ENCODE results near the gene VBP1. TPM values are rescaled to one million over a fixed set of nuclear protein-coding genes. Genes with fewer than 3 reads are reported as not detected.
"Not testable (repeated sequence)": the region's sequence is repeated elsewhere in the genome, so short reads cannot be mapped to it uniquely, and the experiment has no call there.

VBP1 gene
- total RNA-seq, 2 experiments from 2014 or later: 72.3 to 86.4 TPM

DNA sequence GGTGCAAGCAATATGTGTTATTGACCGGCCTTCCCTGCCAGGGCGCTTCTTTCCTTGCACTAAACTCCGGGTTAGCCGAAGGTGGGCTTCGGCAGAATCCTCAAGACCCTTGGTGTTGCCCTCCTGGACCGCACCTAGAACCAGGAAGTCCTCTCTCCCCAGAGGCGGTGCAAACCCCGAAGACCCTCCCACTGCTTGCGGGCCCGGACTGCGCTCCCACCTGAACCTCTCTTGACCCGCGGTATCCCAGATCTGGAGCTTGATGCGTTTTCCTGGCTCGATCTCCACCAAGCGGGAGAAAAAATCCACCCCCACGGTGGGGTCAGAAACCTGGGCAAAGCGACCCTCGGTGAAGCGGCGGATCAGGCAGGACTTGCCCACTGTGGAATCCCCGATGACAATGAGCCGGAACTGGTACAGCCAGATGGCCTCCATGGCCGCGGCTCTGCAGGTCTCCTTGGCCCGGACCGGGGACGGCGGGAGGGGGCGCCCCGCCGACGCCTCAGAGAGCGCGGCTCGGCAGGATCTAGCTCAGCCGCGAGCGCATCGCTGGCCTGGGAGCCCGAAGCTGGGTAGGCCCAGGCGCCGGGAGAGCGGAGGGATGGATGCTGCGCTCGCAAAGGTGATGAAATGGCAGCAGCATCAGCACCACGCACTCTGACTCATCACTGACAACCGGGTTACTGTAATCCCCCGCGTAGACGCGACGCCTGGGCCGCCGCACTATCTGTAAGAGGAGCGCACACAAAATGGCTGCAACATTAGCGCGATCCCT is 47.8 kb downstream of the VBP1 start, which contains the start of gene RAB39B:
Gene RAB39B (minus strand): TSS at position 638 of the 775 bp plus-strand sequence. CDS start 203 bp downstream, at position 435.
- intact Hi-C loops (cut with DNase I, micrococcal nuclease): loop anchor here (1.0 to 5.0 kb wide), 6 partner anchors 47 to 618 kb away; partner anchors contain the start of genes VAMP7 (in 2 of the 2), VBP1 (in 2 of the 2), BRCC3 (in 1 of the 2) and CMC4 (in 1 of the 2)
- peaks cover 21% of the 10 kb centered on the region for H3K4me1 Mint-ChIP-seq
- no peaks in the 10 kb centered on the region for H3K27me3 Mint-ChIP-seq
- ChIA-PET CTCF (interaction anchor here (0.6 kb wide), 1 partner anchor 177 kb away, joined by 3 read pairs; no protein-coding TSS in a partner anchor), POLR2A (no interaction called here)
- peak within 1 kb of the TSS; percentile 94 for H3K27ac Mint-ChIP-seq
- H3K4me3 Mint-ChIP-seq: peak within 1 kb of the TSS; percentile 89
- DNase-seq: peak; percentile 88
- no peaks in the 10 kb centered on the region for H3K9me3 Mint-ChIP-seq (ENCODE audit: low read depth)
- H3K36me3 Mint-ChIP-seq (ENCODE audit: low read depth): peaks cover 13% of the 10 kb centered on the region
- peak; percentile 90 for ATAC-seq

DNA sequence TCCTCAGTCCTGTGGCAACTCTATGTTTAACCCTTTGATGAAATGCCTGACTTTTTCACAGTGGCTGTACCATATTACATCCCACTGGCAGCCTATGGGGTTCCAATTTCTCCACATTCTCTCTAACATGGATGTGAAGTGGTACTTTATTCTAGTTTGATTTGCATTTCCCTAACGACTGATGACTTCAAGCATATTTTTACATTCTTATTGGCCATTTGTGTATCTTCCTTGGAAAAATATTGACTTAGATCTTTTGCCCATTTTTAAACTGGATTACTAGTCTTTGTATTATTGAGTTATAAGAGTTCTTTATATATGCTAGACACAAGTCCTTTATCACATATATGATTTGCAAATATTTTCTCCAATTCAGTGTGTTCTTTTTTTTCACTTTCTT is 50.2 kb downstream of the VBP1 start:
- peaks cover 16% of the 10 kb centered on the region for H3K4me1 Mint-ChIP-seq
- ATAC-seq: no peak
- intact Hi-C loops (cut with DNase I, micrococcal nuclease): no loop called here
- H3K27ac Mint-ChIP-seq: no peak overlapping the region
- DNase-seq: no peak
- no peak overlapping the region for H3K4me3 Mint-ChIP-seq
- ChIA-PET CTCF (no interaction called here), POLR2A (no interaction called here)
- H3K9me3 Mint-ChIP-seq (ENCODE audit: low read depth): peaks cover 1% of the 10 kb centered on the region
- H3K27me3 Mint-ChIP-seq: no peaks in the 10 kb centered on the region
- H3K36me3 Mint-ChIP-seq (ENCODE audit: low read depth): peaks cover 3% of the 10 kb centered on the region

DNA sequence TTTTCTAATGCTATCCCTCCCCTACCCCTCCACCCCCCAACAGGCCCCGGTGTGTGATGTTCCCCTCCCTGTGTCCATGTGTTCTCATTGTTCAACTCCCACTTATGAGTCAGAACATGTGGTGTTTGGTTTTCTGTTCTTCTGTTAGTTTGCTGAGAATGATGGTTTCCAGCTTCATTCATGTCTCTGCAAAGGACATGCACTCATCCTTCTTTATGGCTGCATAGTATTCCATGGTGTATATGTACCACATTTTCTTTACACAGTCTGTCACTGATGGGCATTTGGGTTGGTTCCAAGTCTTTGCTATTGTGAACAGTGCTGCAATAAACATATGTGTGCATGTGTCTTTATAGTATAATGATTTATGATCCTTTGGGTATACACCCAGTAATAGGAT is 51.7 kb downstream of the VBP1 start:
- ATAC-seq; H3K27me3 Mint-ChIP-seq; H3K27ac Mint-ChIP-seq; H3K36me3 Mint-ChIP-seq (ENCODE audit: low read depth); CTCF ChIA-PET; intact Hi-C loops (cut with DNase I, micrococcal nuclease); DNase-seq; POLR2A ChIA-PET; H3K4me1 Mint-ChIP-seq; H3K4me3 Mint-ChIP-seq; H3K9me3 Mint-ChIP-seq (ENCODE audit: low read depth): not testable (repeated sequence)

GRCh38 chrX:155270969-155271368 is 54.7 kb downstream of the VBP1 start:
- no peak for DNase-seq
- Mint-ChIP-seq H3K9me3 (ENCODE audit: low read depth) (peaks cover 4% of the 10 kb centered on the region), H3K36me3 (ENCODE audit: low read depth) (no peaks in the 10 kb centered on the region), H3K27me3 (no peaks in the 10 kb centered on the region), H3K4me1 (no peaks in the 10 kb centered on the region), H3K4me3 (no peak overlapping the region), H3K27ac (no peak overlapping the region)
- intact Hi-C loops (cut with DNase I, micrococcal nuclease): no loop called here
- ATAC-seq: no peak
- ChIA-PET POLR2A (no interaction called here), CTCF (interaction anchor here (0.7 kb wide), 1 partner anchor 23 kb away, joined by 4 read pairs; no protein-coding TSS in a partner anchor)

- Mint-ChIP-seq H3K27me3 (no peaks in the 10 kb centered on the region), H3K27ac (no peak overlapping the region), H3K36me3 (ENCODE audit: low read depth) (no peaks in the 10 kb centered on the region), H3K4me1 (peaks cover 5% of the 10 kb centered on the region), H3K4me3 (no peak overlapping the region), H3K9me3 (ENCODE audit: low read depth) (no peaks in the 10 kb centered on the region)
- DNase-seq (no peak), ATAC-seq (no peak)
- CTCF ChIA-PET: no interaction called here
- POLR2A ChIA-PET: interaction anchor here (0.6 kb wide), 1 partner anchor 10 kb away, joined by 3 read pairs; no protein-coding TSS in a partner anchor
- intact Hi-C loops (cut with DNase I, micrococcal nuclease): no loop called here
Observed at GRCh38 chrX:155279873-155280272, 63.6 kb downstream of the VBP1 start.

Other genes with a start within 250 kb of the VBP1 start
- 1 to 10 TPM; 5.4 to 6.3 TPM for gene F8, start 193.7 kb upstream of the VBP1 start, total RNA-seq
- gene FUNDC2, start 189.6 kb upstream of the VBP1 start, total RNA-seq: 10 to 100 TPM; 83.7 to 86.9 TPM
- 1 to 10 TPM; 3.8 to 7.6 TPM for gene CMC4, start 145.3 kb upstream of the VBP1 start, total RNA-seq
- 10 to 100 TPM in 1 of 2 experiments, 1 to 10 TPM in 1; 9.3 to 18.1 TPM for gene MTCP1, start 145.3 kb upstream of the VBP1 start, total RNA-seq
- gene BRCC3, start 145.0 kb upstream of the VBP1 start, total RNA-seq: 10 to 100 TPM; 28.1 to 30.3 TPM
- gene RAB39B, start 48.0 kb downstream of the VBP1 start, total RNA-seq: 10 to 100 TPM; 16.4 to 17.2 TPM
- gene CLIC2, start 118.2 kb downstream of the VBP1 start, total RNA-seq: under 1 TPM; 0.43 to 0.88 TPM
- gene F8A2, start 165.6 kb downstream of the VBP1 start, total RNA-seq: not detected
- 10 to 100 TPM; 29.2 to 32.6 TPM for gene F8A3, start 242.2 kb downstream of the VBP1 start, total RNA-seq

Measured in activated CD4-positive, alpha-beta T cell treated with anti-CD3 and anti-CD28 coated beads for 36 hours (primary cell).